A673 (cell line): ENCODE measurements around the gene EGFL8.

ENCODE experiments used
- CTCF ChIP-seq: fragments of 300-800, 200-600 bp; sonication (generic); conservative IDR thresholded peaks from 2 replicates; pipeline ENCODE4 v1.5.1; 2017; ENCODE audit warnings: low read depth, mild to moderate bottlenecking, antibody characterized with exemption, low read length, moderate library complexity, mixed read lengths
- EZH2 ChIP-seq: fragments of 200-600 bp; sonication (generic); IDR thresholded peaks from 2 replicates; pipeline ENCODE4 v1.6.1; 2017; ENCODE audit warnings: borderline replicate concordance, low read depth, mild to moderate bottlenecking, mixed read lengths, antibody characterized with exemption, low read length; ENCODE audit not compliant: poor library complexity, severe bottlenecking

DNA sequence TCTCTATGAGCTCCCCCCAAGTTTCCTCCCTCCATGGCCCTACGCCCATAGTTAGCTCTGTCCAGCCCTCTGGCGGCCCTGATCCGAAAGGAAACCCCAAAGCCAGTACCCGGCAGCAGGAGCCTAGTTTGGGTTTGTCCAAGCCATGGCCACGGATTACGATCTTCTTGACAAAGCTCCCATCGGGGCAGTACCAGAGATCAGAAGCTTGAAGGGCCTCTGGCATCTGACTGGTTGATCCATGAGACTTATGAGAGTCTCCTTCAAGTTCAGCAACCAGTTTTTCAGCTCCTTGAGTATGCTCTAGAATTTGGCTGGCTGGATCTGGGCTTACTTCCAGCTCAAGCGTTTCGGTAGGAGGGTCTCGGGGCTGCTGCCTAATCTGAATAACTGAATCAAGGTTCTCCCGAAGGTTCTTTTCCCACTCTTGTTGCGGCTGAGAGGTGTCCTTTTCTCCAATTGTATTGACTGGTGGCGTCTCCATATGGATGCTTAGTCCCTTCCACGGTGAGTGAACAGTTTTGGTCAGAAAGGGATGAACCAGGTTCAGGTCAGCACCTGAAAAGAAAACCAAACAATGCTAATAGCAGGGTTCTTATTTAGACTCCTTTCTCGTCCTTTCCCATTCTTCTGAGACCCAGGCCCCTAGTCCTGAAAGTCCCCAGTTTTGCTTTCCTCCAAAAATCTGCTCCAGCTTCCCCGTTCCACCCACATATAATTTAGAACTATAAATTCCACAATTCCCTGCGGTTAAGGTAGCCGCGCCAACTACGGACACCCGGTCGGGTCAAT, 34.9 kb upstream of the EGFL8 start:
- no peak for TF ChIP-seq CTCF
- TF ChIP-seq EZH2 = no peak
